T-helper 2 cell treated with Interferon-gamma antibody and Interleukin-4, amounts not matched to agents 5 μg/mL and 100 μg/mL, for 36 hours (primary cell): ENCODE measurements around the gene POTEH.
"Not testable (repeated sequence)": the region's sequence is repeated elsewhere in the genome, so short reads cannot be mapped to it uniquely, and the experiment has no call there.

Experiments used
- DNase-seq: peaks from one replicate; pipeline ENCODE4 v3.0.0; 2021; ENCODE audit warnings: low spot score
- H3K27ac Mint-ChIP-seq: one replicate; pipeline ENCODE4 v1.8.0; 2021; ENCODE audit warnings: mild to moderate bottlenecking, mixed read lengths
- H3K27me3 Mint-ChIP-seq: one replicate; pipeline ENCODE4 v1.8.0; 2021; ENCODE audit warnings: low read depth, mixed read lengths
- H3K36me3 Mint-ChIP-seq: one replicate; pipeline ENCODE4 v1.8.0; 2021; ENCODE audit warnings: low read depth, mixed read lengths
- H3K4me1 Mint-ChIP-seq: one replicate; pipeline ENCODE4 v1.8.0; 2021; ENCODE audit warnings: low read depth, mixed read lengths
- H3K4me3 Mint-ChIP-seq: one replicate; pipeline ENCODE4 v1.8.0; 2022; ENCODE audit warnings: mild to moderate bottlenecking, moderate library complexity, mixed read lengths
- H3K9me3 Mint-ChIP-seq: one replicate; pipeline ENCODE4 v1.8.0; 2021; ENCODE audit warnings: mixed read lengths

The POTEH gene

GRCh38 chr22:15689749-15690125, at the start of gene POTEH:
Gene POTEH, plus strand, starts transcription at chr22:15690026. Its CDS starts 52 bp downstream, at chr22:15690078.
- not testable (repeated sequence) for H3K9me3 Mint-ChIP-seq, H3K27ac Mint-ChIP-seq, H3K4me3 Mint-ChIP-seq, DNase-seq, H3K4me1 Mint-ChIP-seq, H3K27me3 Mint-ChIP-seq, H3K36me3 Mint-ChIP-seq

- not testable (repeated sequence) for H3K27ac Mint-ChIP-seq, H3K4me1 Mint-ChIP-seq, H3K27me3 Mint-ChIP-seq, H3K36me3 Mint-ChIP-seq, DNase-seq, H3K9me3 Mint-ChIP-seq, H3K4me3 Mint-ChIP-seq
These were observed 47.5 kb upstream of the POTEH start for GRCh38 chr22:15642288-15642861.

- not testable (repeated sequence) for H3K27ac Mint-ChIP-seq
These were observed 37.9 kb upstream of the POTEH start for GRCh38 chr22:15651954-15652353.

GRCh38 chr22:15652738-15653137, 37.1 kb upstream of the POTEH start:
- not testable (repeated sequence) for H3K36me3 Mint-ChIP-seq, H3K4me1 Mint-ChIP-seq, H3K9me3 Mint-ChIP-seq, H3K27ac Mint-ChIP-seq, H3K4me3 Mint-ChIP-seq, H3K27me3 Mint-ChIP-seq, DNase-seq

More at GRCh38 chr22:15651954-15652353, 37.9 kb upstream of the POTEH start:
- H3K4me3 Mint-ChIP-seq, H3K4me1 Mint-ChIP-seq, DNase-seq, H3K27me3 Mint-ChIP-seq, H3K36me3 Mint-ChIP-seq, H3K9me3 Mint-ChIP-seq: not testable (repeated sequence)

GRCh38 chr22:15653241-15653640, 36.6 kb upstream of the POTEH start:
- not testable (repeated sequence) for H3K4me3 Mint-ChIP-seq, H3K27ac Mint-ChIP-seq, H3K9me3 Mint-ChIP-seq, H3K36me3 Mint-ChIP-seq, H3K27me3 Mint-ChIP-seq, DNase-seq, H3K4me1 Mint-ChIP-seq

GRCh38 chr22:15661102-15661501, 28.7 kb upstream of the POTEH start:
- H3K27me3 Mint-ChIP-seq, DNase-seq, H3K36me3 Mint-ChIP-seq, H3K4me3 Mint-ChIP-seq, H3K9me3 Mint-ChIP-seq, H3K27ac Mint-ChIP-seq, H3K4me1 Mint-ChIP-seq: not testable (repeated sequence)

GRCh38 chr22:15664682-15665081, 25.1 kb upstream of the POTEH start:
- H3K4me3 Mint-ChIP-seq, H3K27ac Mint-ChIP-seq, DNase-seq, H3K36me3 Mint-ChIP-seq, H3K4me1 Mint-ChIP-seq, H3K9me3 Mint-ChIP-seq, H3K27me3 Mint-ChIP-seq: not testable (repeated sequence)

GRCh38 chr22:15665478-15665877, 24.3 kb upstream of the POTEH start:
- H3K36me3 Mint-ChIP-seq, H3K4me1 Mint-ChIP-seq, H3K27me3 Mint-ChIP-seq, H3K27ac Mint-ChIP-seq, H3K9me3 Mint-ChIP-seq, H3K4me3 Mint-ChIP-seq, DNase-seq: not testable (repeated sequence)

- H3K36me3 Mint-ChIP-seq, DNase-seq, H3K4me1 Mint-ChIP-seq, H3K9me3 Mint-ChIP-seq, H3K27ac Mint-ChIP-seq, H3K4me3 Mint-ChIP-seq, H3K27me3 Mint-ChIP-seq: not testable (repeated sequence)
These were observed 20.4 kb upstream of the POTEH start for GRCh38 chr22:15669430-15669829.

GRCh38 chr22:15679702-15680101, 10.1 kb upstream of the POTEH start:
- not testable (repeated sequence) for H3K36me3 Mint-ChIP-seq, H3K4me3 Mint-ChIP-seq, H3K9me3 Mint-ChIP-seq, H3K27me3 Mint-ChIP-seq, H3K4me1 Mint-ChIP-seq, H3K27ac Mint-ChIP-seq, DNase-seq

- not testable (repeated sequence) for H3K27ac Mint-ChIP-seq, H3K27me3 Mint-ChIP-seq, H3K9me3 Mint-ChIP-seq, DNase-seq, H3K36me3 Mint-ChIP-seq, H3K4me3 Mint-ChIP-seq, H3K4me1 Mint-ChIP-seq
These were observed 5.7 kb upstream of the POTEH start for GRCh38 chr22:15684115-15684514.

GRCh38 chr22:15684695-15685094, 5.1 kb upstream of the POTEH start:
- not testable (repeated sequence) for H3K4me1 Mint-ChIP-seq, H3K27me3 Mint-ChIP-seq, H3K27ac Mint-ChIP-seq, H3K9me3 Mint-ChIP-seq, DNase-seq, H3K4me3 Mint-ChIP-seq, H3K36me3 Mint-ChIP-seq

GRCh38 chr22:15685641-15686040, 4.2 kb upstream of the POTEH start:
- not testable (repeated sequence) for H3K9me3 Mint-ChIP-seq, H3K27me3 Mint-ChIP-seq, H3K4me3 Mint-ChIP-seq, H3K36me3 Mint-ChIP-seq, DNase-seq, H3K27ac Mint-ChIP-seq, H3K4me1 Mint-ChIP-seq

- H3K36me3 Mint-ChIP-seq, H3K27me3 Mint-ChIP-seq, H3K4me3 Mint-ChIP-seq, H3K4me1 Mint-ChIP-seq, H3K27ac Mint-ChIP-seq, H3K9me3 Mint-ChIP-seq, DNase-seq: not testable (repeated sequence)
These were observed 2.7 kb upstream of the POTEH start for GRCh38 chr22:15687086-15687485.

- not testable (repeated sequence) for H3K9me3 Mint-ChIP-seq, H3K36me3 Mint-ChIP-seq, H3K4me3 Mint-ChIP-seq, H3K27me3 Mint-ChIP-seq, DNase-seq, H3K27ac Mint-ChIP-seq, H3K4me1 Mint-ChIP-seq
These were observed 2.1 kb upstream of the POTEH start for GRCh38 chr22:15687676-15688075.
